Stimulated activated memory B cell treated with anti-CD40 and anti-IgM and Interleukin-4, amounts not matched to agents 10 μg/mL and 1 μg/mL and 100 μg/mL, for 72 hours (primary cell): ENCODE results near the gene KCNA1.

ENCODE experiments used
- ATAC-seq: fragments of 150-1000 bp; cut with Tn5 transposase; 2 replicates; pipeline ENCODE4 v1.10.0; 2021
- H3K27ac Mint-ChIP-seq: one replicate; pipeline ENCODE4 v1.8.0; 2022; ENCODE audit warnings: mild to moderate bottlenecking, mixed read lengths
- H3K27me3 Mint-ChIP-seq: one replicate; pipeline ENCODE4 v1.8.0; 2022; ENCODE audit warnings: mixed read lengths
- H3K36me3 Mint-ChIP-seq: one replicate; pipeline ENCODE4 v1.8.0; 2022; ENCODE audit warnings: mixed read lengths
- H3K4me1 Mint-ChIP-seq: one replicate; pipeline ENCODE4 v1.8.0; 2022; ENCODE audit warnings: mixed read lengths
- H3K4me3 Mint-ChIP-seq: one replicate; pipeline ENCODE4 v1.8.0; 2022; ENCODE audit warnings: mild to moderate bottlenecking, moderate library complexity, mixed read lengths
- H3K9me3 Mint-ChIP-seq: one replicate; pipeline ENCODE4 v1.8.0; 2022; ENCODE audit warnings: mixed read lengths

Gene KCNA1

GRCh38 chr12:4899364-4899763, 10.3 kb upstream of the KCNA1 start:
- H3K27me3 Mint-ChIP-seq: peaks cover 10% of the 10 kb centered on the region
- ATAC-seq: no peak
- H3K9me3 Mint-ChIP-seq: no peaks in the 10 kb centered on the region
- no peak overlapping the region for H3K27ac Mint-ChIP-seq
- H3K4me3 Mint-ChIP-seq: no peak overlapping the region
- H3K36me3 Mint-ChIP-seq: no peaks in the 10 kb centered on the region
- H3K4me1 Mint-ChIP-seq: no peaks in the 10 kb centered on the region

DNA sequence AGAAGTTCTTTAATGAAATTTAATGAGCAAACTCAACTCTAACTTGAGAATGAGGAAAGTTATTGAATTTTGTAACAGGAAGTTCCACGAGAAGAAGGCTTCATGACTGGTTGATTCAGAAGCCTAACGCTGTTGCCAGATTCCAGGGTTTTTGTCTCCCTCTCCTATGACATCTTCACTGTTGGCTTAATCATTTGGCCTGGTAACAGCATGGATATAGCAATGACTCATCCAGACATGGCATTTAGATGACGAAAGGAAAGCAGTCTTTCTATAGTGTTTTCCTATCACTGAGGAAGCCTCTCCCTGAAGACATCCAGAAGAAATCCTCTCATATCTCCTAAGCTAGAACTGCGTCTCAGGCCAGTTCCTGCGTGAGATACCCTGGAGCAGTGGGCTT, 9.4 kb upstream of the KCNA1 start:
- Mint-ChIP-seq H3K4me1 (no peaks in the 10 kb centered on the region), H3K4me3 (no peak overlapping the region), H3K27me3 (peaks cover 9% of the 10 kb centered on the region), H3K9me3 (no peaks in the 10 kb centered on the region), H3K36me3 (no peaks in the 10 kb centered on the region), H3K27ac (no peak overlapping the region)
- ATAC-seq: no peak

DNA sequence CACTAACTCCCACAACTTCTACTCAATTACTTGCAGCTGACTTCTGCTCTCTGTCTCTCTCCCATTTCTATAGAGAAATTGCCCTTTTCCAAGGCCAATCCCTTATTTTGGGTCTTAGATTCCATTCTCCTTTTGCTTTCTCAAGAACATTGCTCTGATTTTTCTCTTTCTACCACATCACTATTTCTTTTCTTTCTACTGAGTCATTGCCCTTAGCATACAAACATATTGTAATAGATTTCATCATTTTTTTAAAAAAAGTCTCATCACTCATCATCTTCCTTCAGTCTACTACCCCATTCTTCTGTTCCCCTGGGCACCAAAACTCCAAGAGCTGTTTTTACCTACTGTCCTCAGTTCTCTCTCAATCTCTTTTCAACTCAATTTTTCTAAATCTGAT, 4.4 kb upstream of the KCNA1 start:
- Mint-ChIP-seq H3K27ac (no peak overlapping the region), H3K27me3 (peaks cover 9% of the 10 kb centered on the region), H3K4me1 (peaks cover 13% of the 10 kb centered on the region), H3K4me3 (no peak overlapping the region), H3K36me3 (no peaks in the 10 kb centered on the region), H3K9me3 (no peaks in the 10 kb centered on the region)
- ATAC-seq: no peak

GRCh38 chr12:4908684-4909409, 858 bp upstream of the KCNA1 start:
- H3K9me3 Mint-ChIP-seq: peaks cover 3% of the 10 kb centered on the region
- H3K36me3 Mint-ChIP-seq: peaks cover 5% of the 10 kb centered on the region
- no peak overlapping the region for H3K27ac Mint-ChIP-seq
- ATAC-seq: no peak
- H3K27me3 Mint-ChIP-seq: peaks cover 18% of the 10 kb centered on the region
- H3K4me3 Mint-ChIP-seq: peak overlapping the region; percentile 45
- H3K4me1 Mint-ChIP-seq: peaks cover 19% of the 10 kb centered on the region

DNA sequence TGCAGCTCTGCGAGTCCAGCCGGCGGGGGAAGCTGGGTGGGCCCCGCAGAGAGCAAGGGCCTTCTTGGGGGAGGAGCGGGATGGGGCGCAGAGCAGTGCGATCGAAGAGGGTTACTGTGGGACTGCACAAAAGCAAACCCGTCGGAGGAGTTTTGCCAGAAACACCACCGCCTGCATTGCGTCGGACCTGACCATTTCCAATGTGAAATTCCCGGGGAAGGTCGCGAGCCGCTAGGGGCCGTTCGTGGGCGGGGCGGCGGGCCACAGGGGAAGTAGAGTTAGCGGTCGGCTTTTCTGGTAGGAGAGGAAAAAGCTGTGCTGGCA, 333 bp upstream of the KCNA1 start:
- Mint-ChIP-seq H3K4me3 (peak overlapping the region; percentile 45), H3K9me3 (peaks cover 3% of the 10 kb centered on the region), H3K4me1 (peaks cover 19% of the 10 kb centered on the region), H3K27ac (no peak overlapping the region), H3K27me3 (peaks cover 21% of the 10 kb centered on the region), H3K36me3 (peaks cover 5% of the 10 kb centered on the region)
- no peak for ATAC-seq

GRCh38 chr12:4910502-4911315, 1.0 kb downstream of the KCNA1 start:
- ATAC-seq: peak; percentile 34
- Mint-ChIP-seq H3K27me3 (peaks cover 30% of the 10 kb centered on the region), H3K27ac (no peak overlapping the region), H3K9me3 (peaks cover 3% of the 10 kb centered on the region), H3K36me3 (peaks cover 5% of the 10 kb centered on the region), H3K4me3 (peak overlapping the region; percentile 76), H3K4me1 (peaks cover 19% of the 10 kb centered on the region)

DNA sequence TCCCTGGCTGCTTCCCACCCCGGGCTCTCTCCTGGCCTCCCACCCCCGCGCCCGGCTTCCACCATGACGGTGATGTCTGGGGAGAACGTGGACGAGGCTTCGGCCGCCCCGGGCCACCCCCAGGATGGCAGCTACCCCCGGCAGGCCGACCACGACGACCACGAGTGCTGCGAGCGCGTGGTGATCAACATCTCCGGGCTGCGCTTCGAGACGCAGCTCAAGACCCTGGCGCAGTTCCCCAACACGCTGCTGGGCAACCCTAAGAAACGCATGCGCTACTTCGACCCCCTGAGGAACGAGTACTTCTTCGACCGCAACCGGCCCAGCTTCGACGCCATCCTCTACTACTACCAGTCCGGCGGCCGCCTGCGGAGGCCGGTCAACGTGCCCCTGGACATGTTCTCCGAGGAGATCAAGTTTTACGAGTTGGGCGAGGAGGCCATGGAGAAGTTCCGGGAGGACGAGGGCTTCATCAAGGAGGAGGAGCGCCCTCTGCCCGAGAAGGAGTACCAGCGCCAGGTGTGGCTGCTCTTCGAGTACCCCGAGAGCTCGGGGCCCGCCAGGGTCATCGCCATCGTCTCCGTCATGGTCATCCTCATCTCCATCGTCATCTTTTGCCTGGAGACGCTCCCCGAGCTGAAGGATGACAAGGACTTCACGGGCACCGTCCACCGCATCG, 1.8 kb downstream of the KCNA1 start:
- Mint-ChIP-seq H3K36me3 (peaks cover 5% of the 10 kb centered on the region), H3K4me3 (peak overlapping the region; percentile 57), H3K27me3 (peaks cover 30% of the 10 kb centered on the region), H3K9me3 (peaks cover 3% of the 10 kb centered on the region), H3K27ac (no peak overlapping the region), H3K4me1 (peaks cover 19% of the 10 kb centered on the region)
- no peak for ATAC-seq

GRCh38 chr12:4914720-4915119, 5.0 kb downstream of the KCNA1 start:
- peaks cover 3% of the 10 kb centered on the region for H3K9me3 Mint-ChIP-seq
- peaks cover 5% of the 10 kb centered on the region for H3K36me3 Mint-ChIP-seq
- ATAC-seq: no peak
- H3K27ac Mint-ChIP-seq: no peak overlapping the region
- no peak overlapping the region for H3K4me3 Mint-ChIP-seq
- peaks cover 37% of the 10 kb centered on the region for H3K27me3 Mint-ChIP-seq
- H3K4me1 Mint-ChIP-seq: peaks cover 6% of the 10 kb centered on the region

DNA sequence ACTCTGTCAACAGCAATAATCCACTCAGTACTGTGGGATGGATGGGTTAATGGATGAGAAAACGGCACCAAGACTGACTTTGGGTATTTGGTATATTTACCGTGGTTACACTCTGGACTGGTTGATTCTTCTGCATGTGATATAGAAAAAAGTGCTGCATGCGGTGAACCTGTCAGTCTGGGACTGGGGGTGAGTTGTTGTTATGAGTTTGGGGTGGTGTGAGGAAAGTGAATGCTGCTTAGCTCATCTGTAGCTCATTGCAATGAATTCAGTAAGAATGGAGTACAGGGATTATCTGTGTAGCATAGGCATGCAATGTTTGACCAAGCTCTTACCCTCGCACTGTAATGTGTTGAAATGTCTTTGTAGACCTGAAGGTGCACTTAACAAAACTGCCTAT, 6.0 kb downstream of the KCNA1 start:
- peaks cover 3% of the 10 kb centered on the region for H3K9me3 Mint-ChIP-seq
- no peak overlapping the region for H3K27ac Mint-ChIP-seq
- H3K27me3 Mint-ChIP-seq: peaks cover 44% of the 10 kb centered on the region
- H3K4me3 Mint-ChIP-seq: no peak overlapping the region
- peaks cover 5% of the 10 kb centered on the region for H3K36me3 Mint-ChIP-seq
- ATAC-seq: no peak
- H3K4me1 Mint-ChIP-seq: peaks cover 6% of the 10 kb centered on the region

- Mint-ChIP-seq H3K9me3 (no peaks in the 10 kb centered on the region), H3K4me3 (no peak overlapping the region), H3K4me1 (no peaks in the 10 kb centered on the region), H3K36me3 (no peaks in the 10 kb centered on the region), H3K27me3 (peaks cover 42% of the 10 kb centered on the region), H3K27ac (no peak overlapping the region)
- no peak for ATAC-seq
Observed at GRCh38 chr12:4918950-4919660, 9.4 kb downstream of the KCNA1 start.

DNA sequence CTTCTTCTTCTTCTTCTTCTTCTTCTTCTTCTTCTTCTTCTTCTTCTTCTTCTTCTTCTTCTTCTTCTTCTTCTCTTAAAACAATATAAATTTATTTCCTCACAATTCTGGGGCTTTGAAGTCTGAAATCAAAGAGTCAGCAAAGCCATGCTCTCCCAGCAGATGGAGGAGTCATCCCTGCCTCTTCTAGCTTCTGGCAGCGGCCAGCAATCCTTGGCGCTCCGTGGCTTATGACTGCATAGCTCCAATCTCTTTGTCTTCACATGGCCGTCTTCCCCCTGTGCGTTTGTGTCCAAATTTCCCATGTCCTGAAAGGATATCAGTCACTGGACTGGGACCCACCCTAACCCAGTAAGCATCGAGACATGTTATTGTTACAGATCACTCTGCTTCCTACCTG, 22.9 kb downstream of the KCNA1 start:
- Mint-ChIP-seq H3K27ac (no peak overlapping the region), H3K4me3 (no peak overlapping the region), H3K36me3 (no peaks in the 10 kb centered on the region), H3K4me1 (no peaks in the 10 kb centered on the region), H3K27me3 (peaks cover 52% of the 10 kb centered on the region), H3K9me3 (no peaks in the 10 kb centered on the region)
- ATAC-seq: no peak

- no peaks in the 10 kb centered on the region for H3K4me1 Mint-ChIP-seq
Observed at GRCh38 chr12:4933411-4933810, 23.7 kb downstream of the KCNA1 start.

GRCh38 chr12:4934407-4935035, 24.8 kb downstream of the KCNA1 start:
- Mint-ChIP-seq H3K27ac (no peak overlapping the region), H3K4me1 (no peaks in the 10 kb centered on the region), H3K9me3 (no peaks in the 10 kb centered on the region), H3K36me3 (no peaks in the 10 kb centered on the region), H3K27me3 (peaks cover 39% of the 10 kb centered on the region), H3K4me3 (no peak overlapping the region)
- no peak for ATAC-seq

More at GRCh38 chr12:4933411-4933810, 23.7 kb downstream of the KCNA1 start:
- no peak overlapping the region for H3K27ac Mint-ChIP-seq
- H3K4me3 Mint-ChIP-seq: no peak overlapping the region
- H3K9me3 Mint-ChIP-seq: no peaks in the 10 kb centered on the region
- H3K27me3 Mint-ChIP-seq: peaks cover 49% of the 10 kb centered on the region
- no peak for ATAC-seq
- H3K36me3 Mint-ChIP-seq: no peaks in the 10 kb centered on the region

GRCh38 chr12:4938900-4939299, 29.2 kb downstream of the KCNA1 start:
- no peaks in the 10 kb centered on the region for H3K9me3 Mint-ChIP-seq
- no peak for ATAC-seq

More at GRCh38 chr12:4938900-4939299, 29.2 kb downstream of the KCNA1 start:
- H3K27ac Mint-ChIP-seq: no peak overlapping the region
- H3K4me3 Mint-ChIP-seq: no peak overlapping the region
- H3K36me3 Mint-ChIP-seq: no peaks in the 10 kb centered on the region
- H3K4me1 Mint-ChIP-seq: peaks cover 9% of the 10 kb centered on the region
- H3K27me3 Mint-ChIP-seq: peaks cover 16% of the 10 kb centered on the region
